VCaP (cell line): ENCODE data around the gene LEF1.

Experiments used
- H3K27ac ChIP-seq: fragments of 450-650 bp; 2 replicates; pipeline ENCODE4 v1.5.1; 2017
- TF ChIP-seq, protein P1 (sequence below): fragments of 450-650 bp; conservative IDR thresholded peaks from 2 replicates; pipeline ENCODE4 v1.5.1; 2017; ENCODE audit warnings: mild to moderate bottlenecking, moderate library complexity

Gene LEF1

DNA sequence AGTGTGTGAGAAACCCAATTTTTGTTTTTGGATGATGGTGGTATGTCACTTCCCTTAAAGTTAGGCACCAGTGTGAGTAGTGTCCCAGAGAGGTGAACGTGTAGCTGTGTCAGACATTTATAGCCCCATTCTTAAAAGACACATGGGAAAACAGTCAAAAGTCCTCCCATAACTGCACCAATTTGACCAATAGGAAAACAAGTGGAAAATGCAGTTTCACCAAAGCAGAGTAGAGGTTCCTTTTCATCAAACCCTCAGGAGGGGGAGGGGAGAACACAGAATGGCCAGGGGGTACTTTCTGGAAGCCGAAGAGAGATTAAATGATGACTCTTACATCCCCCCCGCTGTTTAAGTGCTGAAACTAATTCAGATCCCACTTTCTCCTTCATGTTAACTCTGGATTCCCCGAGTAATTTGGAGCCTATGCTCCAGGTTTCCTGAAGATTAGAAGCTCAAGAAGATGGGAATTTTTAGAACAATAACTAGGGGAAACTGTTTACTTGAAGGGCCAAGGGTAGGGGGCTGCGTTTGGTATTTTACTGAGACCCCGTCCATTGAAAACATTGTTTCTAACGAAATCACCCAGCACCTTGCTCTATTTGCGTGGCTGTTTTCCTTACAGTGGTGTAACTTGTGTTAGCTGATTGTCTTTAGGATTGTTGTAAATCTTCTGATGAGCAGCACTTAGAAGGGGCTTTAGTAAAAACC is 2.1 kb upstream of the LEF1 start:
- TF ChIP-seq, protein P1, sequence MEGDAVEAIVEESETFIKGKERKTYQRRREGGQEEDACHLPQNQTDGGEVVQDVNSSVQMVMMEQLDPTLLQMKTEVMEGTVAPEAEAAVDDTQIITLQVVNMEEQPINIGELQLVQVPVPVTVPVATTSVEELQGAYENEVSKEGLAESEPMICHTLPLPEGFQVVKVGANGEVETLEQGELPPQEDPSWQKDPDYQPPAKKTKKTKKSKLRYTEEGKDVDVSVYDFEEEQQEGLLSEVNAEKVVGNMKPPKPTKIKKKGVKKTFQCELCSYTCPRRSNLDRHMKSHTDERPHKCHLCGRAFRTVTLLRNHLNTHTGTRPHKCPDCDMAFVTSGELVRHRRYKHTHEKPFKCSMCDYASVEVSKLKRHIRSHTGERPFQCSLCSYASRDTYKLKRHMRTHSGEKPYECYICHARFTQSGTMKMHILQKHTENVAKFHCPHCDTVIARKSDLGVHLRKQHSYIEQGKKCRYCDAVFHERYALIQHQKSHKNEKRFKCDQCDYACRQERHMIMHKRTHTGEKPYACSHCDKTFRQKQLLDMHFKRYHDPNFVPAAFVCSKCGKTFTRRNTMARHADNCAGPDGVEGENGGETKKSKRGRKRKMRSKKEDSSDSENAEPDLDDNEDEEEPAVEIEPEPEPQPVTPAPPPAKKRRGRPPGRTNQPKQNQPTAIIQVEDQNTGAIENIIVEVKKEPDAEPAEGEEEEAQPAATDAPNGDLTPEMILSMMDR: no peak
- H3K27ac ChIP-seq: no peak overlapping the region

DNA sequence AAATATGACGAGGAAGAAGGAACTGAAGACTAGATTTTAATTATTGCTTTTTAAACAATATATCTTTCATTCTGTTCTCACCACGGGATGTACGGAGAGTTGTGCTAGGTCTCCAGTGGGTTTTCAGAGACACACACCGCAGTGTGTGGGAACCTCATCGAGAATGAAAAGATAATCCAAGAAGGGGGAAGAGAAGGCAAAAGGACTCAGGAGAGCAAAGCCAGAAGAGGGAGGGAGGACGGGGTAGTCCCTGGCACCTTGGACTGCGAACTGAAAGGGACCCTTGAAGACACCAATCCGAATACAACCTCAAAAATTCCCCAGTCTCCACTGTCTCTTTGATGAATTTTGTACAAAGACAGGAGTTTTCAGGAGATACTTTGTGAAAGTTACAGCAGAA is 932 bp upstream of the LEF1 start:
- H3K27ac ChIP-seq: peak overlapping the region; percentile 93

DNA sequence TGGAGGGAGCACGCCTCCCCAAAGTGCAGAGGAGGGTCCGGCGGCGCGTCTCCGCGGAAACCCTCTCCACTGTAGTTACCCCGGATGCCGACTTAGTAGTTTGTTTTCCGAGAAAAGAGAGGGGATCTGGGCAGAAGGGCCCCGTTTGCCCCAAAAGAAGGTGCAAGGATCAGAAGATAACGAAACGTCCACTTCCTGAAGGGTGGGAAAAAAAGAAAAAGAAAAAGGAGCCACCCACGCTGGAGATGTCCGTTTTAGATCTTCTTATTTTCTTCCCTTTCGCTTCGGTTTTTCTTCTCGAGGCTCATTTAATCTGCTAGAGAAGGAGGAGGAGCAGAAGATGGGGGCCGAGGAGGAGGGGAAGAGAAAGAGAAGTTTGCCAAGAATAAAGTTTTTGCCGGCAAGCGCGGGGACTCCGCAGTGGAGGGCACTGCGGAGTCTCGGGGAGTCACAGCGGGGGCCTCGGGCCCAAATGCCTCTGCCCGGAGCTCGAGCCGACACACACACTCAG is 517 bp downstream of the LEF1 start:
- H3K27ac ChIP-seq: peak overlapping the region; percentile 93
- TF ChIP-seq, protein P1: no peak

More for the DNA sequence above, 932 bp upstream of the LEF1 start:
- TF ChIP-seq, protein P1: no peak

DNA sequence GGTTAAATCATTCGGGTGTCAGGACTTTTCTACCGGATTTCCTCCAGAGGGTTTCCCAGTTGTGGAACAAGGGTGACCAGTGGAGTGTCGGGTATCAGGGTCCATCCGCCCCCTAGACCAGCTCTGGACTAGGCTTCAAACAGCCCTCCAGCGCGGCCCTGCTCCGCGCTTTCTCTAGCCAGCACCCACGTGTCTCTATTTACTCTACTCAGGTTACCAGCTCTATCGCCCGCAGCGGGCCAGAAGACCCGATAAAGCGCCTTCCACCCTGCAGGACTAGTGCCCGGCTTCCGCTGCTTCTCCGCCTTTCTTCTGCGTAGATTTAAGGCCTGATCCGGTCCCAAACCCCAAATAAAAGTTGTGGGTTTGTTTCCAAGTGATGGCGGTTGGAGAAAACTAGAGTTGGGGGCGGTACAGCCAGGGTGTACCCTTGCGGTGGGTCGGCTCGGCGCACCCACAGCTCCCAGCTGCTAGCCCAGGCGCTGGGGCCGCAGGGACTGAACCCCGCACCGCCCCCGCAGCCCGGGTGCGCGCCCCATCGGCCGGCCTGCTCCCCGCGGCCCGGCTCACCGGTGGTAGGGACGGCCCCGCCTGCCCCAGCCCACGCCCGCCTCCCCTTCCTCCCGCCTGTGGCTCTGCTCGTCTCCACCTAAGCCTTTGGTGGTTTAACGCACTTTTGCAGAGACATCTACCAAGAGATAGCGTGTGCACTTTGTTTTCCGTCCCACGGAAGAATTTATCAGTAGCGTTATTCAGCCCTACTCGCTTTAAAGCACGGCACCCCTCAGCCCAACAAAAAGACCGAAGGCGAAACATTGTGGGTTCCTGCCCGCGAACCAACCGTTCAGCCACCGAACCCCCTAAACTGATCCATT is 2.1 kb downstream of the LEF1 start:
- peak overlapping the region; percentile 93 for H3K27ac ChIP-seq
- TF ChIP-seq, protein P1: peak; percentile 23

DNA sequence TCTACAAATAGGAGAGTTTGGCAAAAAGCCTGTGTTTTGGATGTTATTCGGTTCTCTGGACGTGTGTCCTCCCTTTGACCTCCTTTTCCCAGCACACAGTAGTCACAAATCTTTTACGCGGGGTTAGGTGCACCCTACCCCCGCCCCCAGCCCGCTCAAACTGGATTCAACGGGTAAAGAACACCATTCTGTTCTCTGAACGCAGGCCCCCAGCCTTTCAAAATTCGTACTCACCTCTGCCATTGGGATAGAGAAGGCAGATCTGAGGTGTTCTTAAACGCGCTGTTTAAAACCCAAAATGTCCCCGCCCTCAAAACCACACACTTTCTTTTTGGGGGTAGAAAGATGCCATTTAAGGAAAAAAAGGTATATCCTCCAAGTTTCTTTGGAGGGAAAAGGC is 2.7 kb downstream of the LEF1 start:
- TF ChIP-seq, protein P1: no peak
- H3K27ac ChIP-seq: peak overlapping the region; percentile 93

DNA sequence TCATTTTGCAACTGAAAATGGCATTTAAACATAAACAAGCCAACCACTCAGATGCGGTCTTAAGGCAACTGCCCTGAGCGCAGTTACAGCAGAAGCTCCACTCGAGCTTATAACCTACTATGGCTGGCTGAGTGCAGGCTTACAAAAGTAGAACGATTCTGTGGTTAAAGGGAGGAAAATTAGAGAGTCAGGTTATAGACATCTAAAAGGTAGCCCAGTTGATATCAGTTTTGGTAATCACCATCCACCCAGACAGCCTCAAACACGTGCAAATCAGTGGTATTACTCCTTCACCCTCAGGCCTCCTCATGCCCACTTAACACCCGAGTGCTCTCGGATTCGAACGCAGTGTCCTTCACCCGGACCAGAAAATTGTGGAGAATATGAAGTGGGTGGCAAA is 3.1 kb downstream of the LEF1 start:
- H3K27ac ChIP-seq: peak overlapping the region; percentile 93
- TF ChIP-seq, protein P1: no peak

DNA sequence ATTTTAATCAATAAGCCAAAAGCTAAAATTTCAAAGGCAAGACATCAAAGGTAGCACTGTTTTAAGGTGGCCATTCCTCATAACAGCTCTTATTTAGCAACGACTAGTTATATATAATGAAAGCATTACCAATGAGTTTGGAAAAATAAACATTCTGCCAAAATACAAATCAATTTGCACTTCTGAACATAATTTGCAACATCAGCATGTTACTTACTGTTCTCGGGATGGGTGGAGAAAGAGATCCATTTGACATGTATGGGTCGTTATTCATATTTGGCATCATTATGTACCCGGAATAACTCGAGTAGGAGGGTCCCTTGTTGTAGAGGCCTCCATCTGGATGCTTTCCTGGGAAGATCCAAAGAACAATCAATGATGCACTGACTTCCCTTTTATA is 5.4 kb downstream of the LEF1 start:
- TF ChIP-seq, protein P1: no peak
- H3K27ac ChIP-seq: peak overlapping the region; percentile 93; the same call in 1 of the 2 replicates
